ENCODE results near the gene OSBPL1A.
"Not testable (repeated sequence)": the region's sequence is repeated elsewhere in the genome, so short reads cannot be mapped to it uniquely, and the experiment has no call there.

OSBPL1A gene

GRCh38 chr18:24381126-24381525, 16.5 kb downstream of the OSBPL1A start:
- TF ChIP-seq CTCF (IDR thresholded peaks at IDR 0.05; ENCODE audit: low read depth, low read length, missing control alignments): no peak
- no peak for DNase-seq
- Histone ChIP-seq H3K27me3 (replicated peaks) (no peaks in the 10 kb centered on the region), H3K36me3 (replicated peaks) (no peaks in the 10 kb centered on the region), H3K27ac (no peak overlapping the region), H3K4me3 (ENCODE audit: low read depth, low read length) (no peak overlapping the region)
- in situ Hi-C loops (cut with HindIII; ENCODE audit: low pct_ligation_motif_present, low sequenced_read_pairs): no loop called here

- no peak overlapping the region for H3K4me3 ChIP-seq (ENCODE audit: low read depth, low read length)
- in situ Hi-C loops (cut with HindIII; ENCODE audit: low pct_ligation_motif_present, low sequenced_read_pairs): no loop called here
- no peak for TF ChIP-seq CTCF (IDR thresholded peaks at IDR 0.05; ENCODE audit: low read depth, low read length, missing control alignments)
- no peaks in the 10 kb centered on the region for H3K36me3 ChIP-seq (replicated peaks)
- no peak overlapping the region for H3K27ac ChIP-seq
- no peaks in the 10 kb centered on the region for H3K27me3 ChIP-seq (replicated peaks)
- DNase-seq: no peak
Measured at GRCh38 chr18:24380163-24380747, 17.4 kb downstream of the OSBPL1A start.

- no peaks in the 10 kb centered on the region for H3K36me3 ChIP-seq (replicated peaks)
- no peak overlapping the region for H3K27ac ChIP-seq
- no peak for TF ChIP-seq CTCF (IDR thresholded peaks at IDR 0.05; ENCODE audit: low read depth, low read length, missing control alignments)
- no peaks in the 10 kb centered on the region for H3K27me3 ChIP-seq (replicated peaks)
- in situ Hi-C loops (cut with HindIII; ENCODE audit: low pct_ligation_motif_present, low sequenced_read_pairs): no loop called here
- no peak for DNase-seq
- no peak overlapping the region for H3K4me3 ChIP-seq (ENCODE audit: low read depth, low read length)
Measured at GRCh38 chr18:24378598-24378997, 19.0 kb downstream of the OSBPL1A start.

- in situ Hi-C loops (cut with HindIII; ENCODE audit: low pct_ligation_motif_present, low sequenced_read_pairs); H3K36me3 ChIP-seq (replicated peaks); DNase-seq: not testable (repeated sequence)
Measured at GRCh38 chr18:24376531-24376930, 21.1 kb downstream of the OSBPL1A start.

GRCh38 chr18:24373328-24373727, 24.3 kb downstream of the OSBPL1A start:
- DNase-seq: no peak
- H3K27ac ChIP-seq: no peak overlapping the region
- in situ Hi-C loops (cut with HindIII; ENCODE audit: low pct_ligation_motif_present, low sequenced_read_pairs): no loop called here
- H3K4me3 ChIP-seq (ENCODE audit: low read depth, low read length): no peak overlapping the region
- no peaks in the 10 kb centered on the region for H3K27me3 ChIP-seq (replicated peaks)
- TF ChIP-seq CTCF (IDR thresholded peaks at IDR 0.05; ENCODE audit: low read depth, low read length, missing control alignments): no peak
- H3K36me3 ChIP-seq (replicated peaks): no peaks in the 10 kb centered on the region

More at GRCh38 chr18:24376531-24376930, 21.1 kb downstream of the OSBPL1A start:
- H3K4me3 ChIP-seq (ENCODE audit: low read depth, low read length); H3K27ac ChIP-seq; H3K27me3 ChIP-seq (replicated peaks): not testable (repeated sequence)

GRCh38 chr18:24372279-24372872, 25.2 kb downstream of the OSBPL1A start:
- Histone ChIP-seq H3K4me3 (ENCODE audit: low read depth, low read length) (no peak overlapping the region), H3K27ac (no peak overlapping the region), H3K27me3 (replicated peaks) (no peaks in the 10 kb centered on the region), H3K36me3 (replicated peaks) (no peaks in the 10 kb centered on the region)
- no peak for DNase-seq
- in situ Hi-C loops (cut with HindIII; ENCODE audit: low pct_ligation_motif_present, low sequenced_read_pairs): no loop called here
- TF ChIP-seq CTCF (IDR thresholded peaks at IDR 0.05; ENCODE audit: low read depth, low read length, missing control alignments): no peak
